ENCODE data around the gene DPP10. TPM values are rescaled to one million over a fixed set of nuclear protein-coding genes. Genes with fewer than 3 reads are reported as not detected.

DPP10 gene
- total RNA-seq, 2 donors from 2014 or later, result not detected

GRCh38 chr2:115443539-115444185 lies 1001.2 kb downstream of the DPP10 start:
- TF ChIP-seq CTCF (IDR thresholded peaks at IDR 0.05), result no peak
- no peak overlapping the region for H3K27ac ChIP-seq
- no peaks in the 10 kb centered on the region for H3K4me1 ChIP-seq (ENCODE audit: control insufficient read depth in 1 of 2, low read depth in 2 of 2)
- no peaks in the 10 kb centered on the region for H3K9me3 ChIP-seq
- H3K4me3 ChIP-seq, result no peak overlapping the region
- no peaks in the 10 kb centered on the region for H3K27me3 ChIP-seq (replicated peaks; ENCODE audit: insufficient read depth)
- DNase-seq (ENCODE audit: low spot score) (no peak), ATAC-seq (ENCODE audit: insufficient number of reproducible peaks, low FRiP score, low read depth) (no peak)
- no peaks in the 10 kb centered on the region for H3K36me3 ChIP-seq

- Histone ChIP-seq H3K27me3 (replicated peaks; ENCODE audit: insufficient read depth) (no peaks in the 10 kb centered on the region), H3K4me1 (ENCODE audit: control insufficient read depth in 1 of 2, low read depth in 2 of 2) (no peaks in the 10 kb centered on the region), H3K36me3 (no peaks in the 10 kb centered on the region), H3K27ac (no peak overlapping the region), H3K9me3 (no peaks in the 10 kb centered on the region), H3K4me3 (no peak overlapping the region)
- TF ChIP-seq CTCF (IDR thresholded peaks at IDR 0.05), result no peak
- no peak for DNase-seq (ENCODE audit: low spot score)
- no peak for ATAC-seq (ENCODE audit: insufficient number of reproducible peaks, low FRiP score, low read depth)
Observed at GRCh38 chr2:115460008-115460407, 1017.6 kb downstream of the DPP10 start.

- Histone ChIP-seq H3K4me1 (ENCODE audit: control insufficient read depth in 1 of 2, low read depth in 2 of 2) (no peaks in the 10 kb centered on the region), H3K4me3 (no peak overlapping the region), H3K9me3 (no peaks in the 10 kb centered on the region), H3K27me3 (replicated peaks; ENCODE audit: insufficient read depth) (no peaks in the 10 kb centered on the region), H3K36me3 (no peaks in the 10 kb centered on the region), H3K27ac (no peak overlapping the region)
- TF ChIP-seq CTCF (IDR thresholded peaks at IDR 0.05), result no peak
- ATAC-seq (ENCODE audit: insufficient number of reproducible peaks, low FRiP score, low read depth), result no peak
- no peak for DNase-seq (ENCODE audit: low spot score)
Observed at GRCh38 chr2:115480741-115481140, 1038.3 kb downstream of the DPP10 start.

GRCh38 chr2:115481842-115482241 lies 1039.4 kb downstream of the DPP10 start:
- ATAC-seq (ENCODE audit: insufficient number of reproducible peaks, low FRiP score, low read depth) (no peak), DNase-seq (ENCODE audit: low spot score) (no peak)
- Histone ChIP-seq H3K36me3 (no peaks in the 10 kb centered on the region), H3K9me3 (no peaks in the 10 kb centered on the region), H3K4me3 (no peak overlapping the region), H3K27me3 (replicated peaks; ENCODE audit: insufficient read depth) (no peaks in the 10 kb centered on the region), H3K4me1 (ENCODE audit: control insufficient read depth in 1 of 2, low read depth in 2 of 2) (no peaks in the 10 kb centered on the region), H3K27ac (no peak overlapping the region)
- TF ChIP-seq CTCF (IDR thresholded peaks at IDR 0.05), result no peak

- H3K27me3 ChIP-seq (replicated peaks; ENCODE audit: insufficient read depth), result no peaks in the 10 kb centered on the region
- TF ChIP-seq CTCF (IDR thresholded peaks at IDR 0.05), result no peak
- no peaks in the 10 kb centered on the region for H3K36me3 ChIP-seq
Observed at GRCh38 chr2:115483666-115484065, 1041.2 kb downstream of the DPP10 start.

More at GRCh38 chr2:115483666-115484065, 1041.2 kb downstream of the DPP10 start:
- Histone ChIP-seq H3K27ac (no peak overlapping the region), H3K4me1 (ENCODE audit: control insufficient read depth in 1 of 2, low read depth in 2 of 2) (no peaks in the 10 kb centered on the region), H3K9me3 (no peaks in the 10 kb centered on the region), H3K4me3 (no peak overlapping the region)
- ATAC-seq (ENCODE audit: insufficient number of reproducible peaks, low FRiP score, low read depth), result no peak
- no peak for DNase-seq (ENCODE audit: low spot score)
